SK-N-SH treated with all-trans-retinoic acid at 6 μM for 48 hours (cell line): Measurements from ENCODE around the gene CAPN8.

Source experiments
- PPARA ChIP-seq: fragments of 250-450 bp; sonication (Bioruptor Pico); IDR thresholded peaks from 2 replicates; pipeline ENCODE4 v1.5.0; 2020; ENCODE audit warnings: mild to moderate bottlenecking, borderline replicate concordance
- ZFP3 ChIP-seq: fragments of 250-450 bp; sonication (Bioruptor Pico); IDR thresholded peaks from 2 replicates; pipeline ENCODE4 v1.5.0; 2020; ENCODE audit warnings: mild to moderate bottlenecking, moderate library complexity
- ZFP30 ChIP-seq: fragments of 450-650 bp; formaldehyde crosslinking; IDR thresholded peaks from 2 replicates; pipeline ENCODE4 v1.5.0; 2022; ENCODE audit warnings: mild to moderate bottlenecking, moderate library complexity

DNA sequence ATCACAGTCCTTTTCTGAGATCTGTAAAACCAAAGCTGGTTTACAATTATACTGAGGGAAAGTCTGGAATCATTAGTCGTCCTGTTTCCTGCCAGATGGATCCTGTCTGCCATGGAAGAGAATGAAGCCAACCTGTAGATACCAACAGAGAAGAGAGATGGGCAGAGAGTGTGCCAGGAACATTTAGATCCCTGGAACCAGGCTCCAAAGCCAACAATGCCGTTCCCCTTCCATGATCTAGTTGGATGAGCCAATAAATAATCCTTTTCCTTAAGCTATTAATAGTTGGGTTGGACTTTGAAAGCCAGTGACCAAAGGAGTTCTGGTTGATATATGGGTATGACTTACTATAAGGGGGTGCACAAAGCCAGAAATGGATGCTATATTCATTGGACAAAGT, 15.0 kb downstream of the CAPN8 start:
- no peak for TF ChIP-seq ZFP30 (CRISPR knock-in tag)
- TF ChIP-seq ZFP3 (CRISPR knock-in tag) = no peak
- no peak for TF ChIP-seq PPARA
